SU-DHL-6 (cell line): ENCODE results near the gene PRKN.

Experiments
- H2AFZ ChIP-seq: fragments of 200-600 bp; sonication (generic); 2 replicates; pipeline ENCODE4 v1.6.1; 2014; ENCODE audit warnings: low read depth, mild to moderate bottlenecking, moderate library complexity, mixed read lengths, antibody characterized with exemption, low read length; ENCODE audit not compliant: severe bottlenecking
- H3F3A ChIP-seq: fragments of 200-600 bp; shearing (Covaris generic); 2 replicates; pipeline ENCODE4 v1.6.0; 2016; ENCODE audit warnings: antibody characterized with exemption, mild to moderate bottlenecking; ENCODE audit not compliant: insufficient read depth
- H3K27ac ChIP-seq: fragments of 200-600 bp; sonication (generic); 2 replicates; pipeline ENCODE4 v1.5.1; 2016; ENCODE audit warnings: low read depth, mild to moderate bottlenecking, low read length, moderate library complexity, mixed read lengths
- H3K27me3 ChIP-seq: fragments of 200-600 bp; sonication (generic), shearing (Covaris generic); 2 replicates; pipeline ENCODE4 v1.6.0; 2014; ENCODE audit warnings: mild to moderate bottlenecking, low read length
- H3K36me3 ChIP-seq: fragments of 200-600 bp; sonication (generic); 2 replicates; pipeline ENCODE4 v1.6.1; 2014; ENCODE audit warnings: mild to moderate bottlenecking, low read length, mixed read lengths
- H3K4me2 ChIP-seq: fragments of 300-600, 200-600 bp; shearing (Covaris generic), sonication (generic); 2 replicates; pipeline ENCODE4 v1.6.0; 2014; ENCODE audit warnings: low read length, low read depth, mild to moderate bottlenecking; ENCODE audit not compliant: poor library complexity, severe bottlenecking
- H3K4me3 ChIP-seq: fragments of 200-600 bp; sonication (generic); 2 replicates; pipeline ENCODE4 v1.5.1; 2014; ENCODE audit warnings: antibody characterized with exemption, low read length, mild to moderate bottlenecking, mixed read lengths; ENCODE audit not compliant: insufficient read depth, poor library complexity, severe bottlenecking
- H3K79me2 ChIP-seq: fragments of 200-600 bp; sonication (generic); 2 replicates; pipeline ENCODE4 v1.6.1; 2014; ENCODE audit warnings: mild to moderate bottlenecking, low read length, moderate library complexity; ENCODE audit not compliant: insufficient read depth
- H3K9ac ChIP-seq: fragments of 200-600 bp; sonication (generic); 2 replicates; pipeline ENCODE4 v1.7.0; 2014; ENCODE audit warnings: mild to moderate bottlenecking, low read length
- H3K9me2 ChIP-seq: fragments of 200-600 bp; sonication (generic); replicated peaks from 2 replicates; pipeline ENCODE4 v1.6.1; 2014; ENCODE audit warnings: low read length; ENCODE audit not compliant: insufficient read depth
- H3K9me3 ChIP-seq: fragments of 200-600 bp; sonication (generic); 2 replicates; pipeline ENCODE4 v1.6.1; 2014; ENCODE audit warnings: low read length, mixed read lengths; ENCODE audit not compliant: insufficient read depth
- H4K20me1 ChIP-seq: fragments of 200-600 bp; sonication (generic); 2 replicates; pipeline ENCODE4 v1.6.1; 2014; ENCODE audit warnings: low read depth, mild to moderate bottlenecking, antibody characterized with exemption, low read length, moderate library complexity, mixed read lengths
- EZH2phosphoT487 ChIP-seq: fragments of 200-600 bp; sonication (generic), shearing (Covaris generic); conservative IDR thresholded peaks from 2 replicates; pipeline ENCODE4 v1.6.1; 2018; ENCODE audit warnings: mild to moderate bottlenecking, antibody characterized with exemption, low read length, moderate library complexity, mixed read lengths
- TF ChIP-seq, protein P1 (sequence below): fragments of 200-600 bp; sonication (generic); IDR thresholded peaks from one replicate; pipeline ENCODE4 v1.5.1; 2017; ENCODE audit warnings: antibody characterized with exemption, mild to moderate bottlenecking, low read length, moderate library complexity; ENCODE audit not compliant: insufficient read depth, poor library complexity, severe bottlenecking

PRKN gene

DNA sequence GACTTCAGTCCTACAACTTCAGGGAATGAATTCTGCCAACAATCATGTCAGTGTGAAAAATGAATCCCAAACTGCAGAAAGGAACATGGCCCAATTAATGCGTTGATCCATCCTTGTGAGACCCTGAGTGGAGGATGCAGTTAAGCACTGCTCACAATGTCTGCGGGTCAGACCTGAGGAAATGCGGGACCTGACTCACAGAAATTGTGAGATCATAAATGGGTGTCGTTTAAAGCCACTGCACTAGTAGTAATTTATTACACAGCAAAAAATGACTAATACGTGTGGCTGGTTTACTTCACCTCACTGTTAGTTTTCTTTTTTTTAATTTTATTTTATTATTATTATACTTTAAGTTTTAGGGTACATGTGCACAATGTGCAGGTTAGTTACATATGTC lies 505.0 kb downstream of the PRKN start:
- Histone ChIP-seq H3K9me3 (no peaks in the 10 kb centered on the region), H3K79me2 (no peaks in the 10 kb centered on the region), H3K36me3 (no peaks in the 10 kb centered on the region), H3K27ac (no peak overlapping the region), H2AFZ (no peak overlapping the region), H4K20me1 (no peaks in the 10 kb centered on the region), H3K4me3 (no peak overlapping the region), H3K9ac (no peak overlapping the region), H3K27me3 (no peaks in the 10 kb centered on the region), H3K4me2 (no peak overlapping the region), H3F3A (no peaks in the 10 kb centered on the region), H3K9me2 (no peaks in the 10 kb centered on the region)
- TF ChIP-seq, protein P1, sequence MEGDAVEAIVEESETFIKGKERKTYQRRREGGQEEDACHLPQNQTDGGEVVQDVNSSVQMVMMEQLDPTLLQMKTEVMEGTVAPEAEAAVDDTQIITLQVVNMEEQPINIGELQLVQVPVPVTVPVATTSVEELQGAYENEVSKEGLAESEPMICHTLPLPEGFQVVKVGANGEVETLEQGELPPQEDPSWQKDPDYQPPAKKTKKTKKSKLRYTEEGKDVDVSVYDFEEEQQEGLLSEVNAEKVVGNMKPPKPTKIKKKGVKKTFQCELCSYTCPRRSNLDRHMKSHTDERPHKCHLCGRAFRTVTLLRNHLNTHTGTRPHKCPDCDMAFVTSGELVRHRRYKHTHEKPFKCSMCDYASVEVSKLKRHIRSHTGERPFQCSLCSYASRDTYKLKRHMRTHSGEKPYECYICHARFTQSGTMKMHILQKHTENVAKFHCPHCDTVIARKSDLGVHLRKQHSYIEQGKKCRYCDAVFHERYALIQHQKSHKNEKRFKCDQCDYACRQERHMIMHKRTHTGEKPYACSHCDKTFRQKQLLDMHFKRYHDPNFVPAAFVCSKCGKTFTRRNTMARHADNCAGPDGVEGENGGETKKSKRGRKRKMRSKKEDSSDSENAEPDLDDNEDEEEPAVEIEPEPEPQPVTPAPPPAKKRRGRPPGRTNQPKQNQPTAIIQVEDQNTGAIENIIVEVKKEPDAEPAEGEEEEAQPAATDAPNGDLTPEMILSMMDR = no peak
- no peak for TF ChIP-seq EZH2phosphoT487

GRCh38 chr6:162220876-162221275 lies 506.7 kb downstream of the PRKN start:
- Histone ChIP-seq H3K9me3 (no peaks in the 10 kb centered on the region), H3K4me3 (no peak overlapping the region), H3F3A (no peaks in the 10 kb centered on the region), H3K9ac (no peak overlapping the region), H2AFZ (no peak overlapping the region), H3K36me3 (no peaks in the 10 kb centered on the region), H3K79me2 (no peaks in the 10 kb centered on the region), H3K27me3 (no peaks in the 10 kb centered on the region), H3K4me2 (no peak overlapping the region), H3K27ac (no peak overlapping the region), H4K20me1 (no peaks in the 10 kb centered on the region), H3K9me2 (no peaks in the 10 kb centered on the region)
- TF ChIP-seq, protein P1 = no peak
- no peak for TF ChIP-seq EZH2phosphoT487

DNA sequence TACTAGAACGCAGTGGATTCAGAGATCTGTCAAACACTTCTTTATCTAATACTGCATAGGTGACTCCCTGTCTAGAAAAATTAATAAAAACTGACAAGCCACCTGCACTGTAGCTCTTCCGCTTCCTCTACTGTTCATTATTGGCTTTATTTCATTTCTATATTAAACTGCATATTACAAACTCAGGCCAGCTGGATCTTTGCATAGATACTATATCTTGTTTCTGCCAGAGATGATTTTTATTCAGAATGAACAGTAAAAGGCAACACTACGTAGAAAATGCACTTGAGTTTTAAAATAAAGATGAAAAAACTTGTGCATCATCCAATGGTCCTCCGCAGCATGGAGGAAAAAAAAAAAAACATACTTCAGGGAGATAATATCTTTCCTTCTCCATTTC lies 508.3 kb downstream of the PRKN start:
- Histone ChIP-seq H3F3A (no peaks in the 10 kb centered on the region), H2AFZ (no peak overlapping the region), H3K27ac (no peak overlapping the region), H3K9ac (no peak overlapping the region), H3K9me2 (no peaks in the 10 kb centered on the region), H4K20me1 (no peaks in the 10 kb centered on the region), H3K4me2 (no peak overlapping the region), H3K27me3 (no peaks in the 10 kb centered on the region), H3K9me3 (no peaks in the 10 kb centered on the region), H3K79me2 (no peaks in the 10 kb centered on the region), H3K4me3 (no peak overlapping the region), H3K36me3 (no peaks in the 10 kb centered on the region)
- no peak for TF ChIP-seq EZH2phosphoT487
- TF ChIP-seq, protein P1 = no peak

DNA sequence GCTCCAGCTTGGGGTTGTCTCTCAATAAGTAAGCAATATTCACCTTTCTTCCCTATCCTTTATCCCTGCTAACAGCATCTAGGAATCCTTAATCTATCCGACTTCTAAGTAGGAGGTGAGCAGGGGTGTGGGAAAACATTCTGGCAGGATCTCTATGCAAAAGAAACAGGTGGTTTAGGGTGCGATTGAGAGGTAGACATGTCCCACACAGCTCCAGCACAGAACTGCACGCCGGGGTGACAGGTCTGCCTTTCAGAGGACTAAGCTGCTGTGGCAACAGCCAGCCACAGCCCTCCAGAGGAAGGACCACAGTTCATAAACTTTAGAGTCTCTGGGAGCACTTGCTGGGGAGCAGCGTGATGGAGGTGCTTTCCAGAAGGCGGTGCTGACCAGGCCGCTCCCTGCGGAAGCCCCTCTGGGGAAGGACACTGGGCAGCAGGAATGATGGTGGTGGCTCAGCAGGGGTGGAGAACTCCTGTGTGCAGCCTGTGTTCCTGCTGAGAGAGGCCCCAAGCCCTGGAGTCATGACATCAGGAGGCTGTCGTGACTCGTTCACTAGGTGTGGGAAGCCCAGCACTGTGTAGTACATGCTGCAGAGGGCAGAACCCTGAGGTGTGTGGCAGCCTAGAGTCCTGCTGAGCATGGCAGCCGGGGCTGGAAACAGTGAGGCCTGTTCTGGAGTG lies 509.6 kb downstream of the PRKN start:
- Histone ChIP-seq H3K27me3 (no peaks in the 10 kb centered on the region), H3K27ac (no peak overlapping the region), H3F3A (no peaks in the 10 kb centered on the region), H3K79me2 (no peaks in the 10 kb centered on the region), H3K9me3 (no peaks in the 10 kb centered on the region), H2AFZ (no peak overlapping the region), H3K9me2 (no peaks in the 10 kb centered on the region), H4K20me1 (no peaks in the 10 kb centered on the region), H3K4me2 (no peak overlapping the region), H3K9ac (no peak overlapping the region), H3K4me3 (no peak overlapping the region), H3K36me3 (no peaks in the 10 kb centered on the region)
- TF ChIP-seq, protein P1 = no peak
- no peak for TF ChIP-seq EZH2phosphoT487
